GM12878 (cell line): Measurements from ENCODE around the gene KRT73. TPM values are rescaled to one million over a fixed set of nuclear protein-coding genes. Genes with fewer than 3 reads are reported as not detected.

Source experiments
- ATAC-seq: fragments of 200-7000 bp; cut with Tn5 transposase; 3 replicates; pipeline ENCODE4 v1.9.1; 2020; ENCODE audit warnings: mild to moderate bottlenecking, moderate library complexity
- BruUV-seq: library from RNA; stranded (reverse); fragments of 400-500 nt; replicated peaks from 2 replicates; lab custom pipeline; 2021; lab: Mats Ljungman, UMichigan
- CTCF ChIA-PET: fragments of 300-600 bp; sonication (Branson Sonifier 250); formaldehyde crosslinking; extraction: SDS; loops from one replicate; lab custom pipeline; 2021; ENCODE audit warnings: inconsistent platforms; lab: Yijun Ruan, JAX
- POLR2A ChIA-PET: fragments of 350-600 bp; formaldehyde crosslinking; extraction: SDS; loops from one replicate; lab custom pipeline; 2021; ENCODE audit warnings: inconsistent platforms; lab: Charles Lee
- RAD21 ChIA-PET: fragments of 300-600 bp; sonication (Branson Sonifier 250); formaldehyde crosslinking; loops from one replicate; lab custom pipeline; 2023; ENCODE audit warnings: antibody characterized with exemption; ENCODE audit not compliant: unreplicated experiment; lab: Charles Lee
- SMC1A ChIA-PET: fragments of 300-600 bp; sonication (Branson Sonifier 250); formaldehyde crosslinking; loops from one replicate; lab custom pipeline; 2023; ENCODE audit not compliant: unreplicated experiment, uncharacterized antibody; lab: Charles Lee
- DNase-seq: peaks from one replicate; pipeline ENCODE4 v3.0.0-alpha.2; 2011; ENCODE audit warnings: low read depth, low spot score
- FAIRE-seq: peaks from 3 replicates; lab custom pipeline; 2011; peaks lifted over from hg19 to GRCh38; lab: Jason Lieb, UNC
- H2AFZ ChIP-seq: 2 replicates; pipeline ENCODE4 v1.6.0; 2011; ENCODE audit warnings: low read depth, low read length, control low read depth; ENCODE audit not compliant: control insufficient read depth
- H3K27ac ChIP-seq: 2 replicates; pipeline ENCODE4 v1.5.1; 2011; ENCODE audit warnings: control low read depth; ENCODE audit not compliant: control insufficient read depth, insufficient read depth
- H3K27me3 ChIP-seq, 2 experiments: replicated peaks in 1 of 2; 2 replicates each; pipeline versions ENCODE4 v1.6.0 to v1.6.1; 2011; ENCODE audit warnings: low read length in 1 of 2; ENCODE audit not compliant: control insufficient read depth in 2 of 2, insufficient read depth in 2 of 2
- H3K36me3 ChIP-seq, 2 experiments: 2 replicates each; pipeline ENCODE4 v1.5.1; 2011; ENCODE audit warnings: low read length in 1 of 2; ENCODE audit not compliant: control insufficient read depth in 2 of 2, insufficient read depth in 2 of 2
- H3K4me1 ChIP-seq: 2 replicates; pipeline ENCODE4 v1.6.1; 2011; ENCODE audit warnings: mild to moderate bottlenecking, low read length, moderate library complexity, mixed read lengths; ENCODE audit not compliant: control insufficient read depth, insufficient read depth
- H3K4me2 ChIP-seq: 2 replicates; pipeline ENCODE4 v1.6.0; 2011; ENCODE audit warnings: control low read depth; ENCODE audit not compliant: control insufficient read depth, insufficient read depth
- H3K4me3 ChIP-seq: fragments of 200-600 bp; sonication (generic); 2 replicates; pipeline ENCODE4 v1.5.1; 2016
- H3K79me2 ChIP-seq: 2 replicates; pipeline ENCODE4 v1.6.0; 2011; ENCODE audit warnings: low read length; ENCODE audit not compliant: control insufficient read depth, insufficient read depth
- H3K9ac ChIP-seq: 2 replicates; pipeline ENCODE4 v1.8.0; 2011; ENCODE audit warnings: low read length, control low read depth, mixed read lengths; ENCODE audit not compliant: control insufficient read depth, insufficient read depth
- H3K9me3 ChIP-seq: replicated peaks from 3 replicates; pipeline ENCODE4 v1.5.1; 2011; ENCODE audit warnings: mild to moderate bottlenecking, low read length; ENCODE audit not compliant: control insufficient read depth, insufficient read depth
- H4K20me1 ChIP-seq: 2 replicates; pipeline ENCODE4 v1.6.0; 2011; ENCODE audit not compliant: control insufficient read depth, insufficient read depth
- CHD4 ChIP-seq: fragments of 200-600 bp; sonication (generic); IDR thresholded peaks from 2 replicates; pipeline ENCODE4 v1.6.1; 2016; ENCODE audit warnings: mild to moderate bottlenecking
- FOXK2 ChIP-seq: fragments of 450-650 bp; IDR thresholded peaks from 2 replicates; pipeline ENCODE4 v1.6.1; 2017; ENCODE audit warnings: mild to moderate bottlenecking, moderate library complexity
- MTA2 ChIP-seq: fragments of 450-650 bp; IDR thresholded peaks from 2 replicates; pipeline ENCODE4 v1.6.1; 2016; ENCODE audit warnings: low read depth, mild to moderate bottlenecking, moderate library complexity
- NFYA ChIP-seq: IDR thresholded peaks from 2 replicates; pipeline ENCODE4 v1.6.1; 2011; ENCODE audit warnings: low read depth, mild to moderate bottlenecking, low read length, improper control_type of control experiment, borderline replicate concordance
- NFYB ChIP-seq: IDR thresholded peaks from 2 replicates; pipeline ENCODE4 v1.6.1; 2011; ENCODE audit warnings: low read depth, mild to moderate bottlenecking, low read length, improper control_type of control experiment, moderate library complexity; ENCODE audit not compliant: insufficient read depth
- YY1 ChIP-seq: IDR thresholded peaks from 2 replicates; pipeline ENCODE4 v1.6.1; 2011; ENCODE audit warnings: low read depth, mild to moderate bottlenecking, low read length
- ZZZ3 ChIP-seq: IDR thresholded peaks from 2 replicates; pipeline ENCODE4 v1.6.1; 2011; ENCODE audit warnings: low read depth; ENCODE audit not compliant: control insufficient read depth, insufficient read length
- WGBS: methylation state at CpG from one replicate; pipeline ENCODE4 v1.1.6; 2016; ENCODE audit warnings: low lambda C conversion rate; ENCODE audit not compliant: insufficient replicate concordance, insufficient coverage; ENCODE audit errors: missing lambda C conversion rate; 5-methylcytosine and 5-hydroxymethylcytosine counted together
- in situ Hi-C: fragments of 300-500 bp; cut with MboI; formaldehyde crosslinking; loops from 9 replicates; pipeline ENCODE4 v1.14.3; 2018; ENCODE audit warnings: mixed read lengths
- intact Hi-C: fragments of 100-400 bp; cut with micrococcal nuclease; formaldehyde crosslinking; loops from one replicate; pipeline ENCODE4 v1.14.2; 2022; ENCODE audit not compliant: unreplicated experiment
- polyA plus RNA-seq, 11 experiments: library from polyadenylated mRNA; depleted of rRNA in 4 of 11; unstranded in 6 of 11; stranded (reverse) in 5 of 11; fragments of >200 nt; fragmentation: Nextera tagmentation in 4 of 11; fragmentation: Illumina TruSeq in 1 of 11; extraction: Ambion mirVana in 4 of 11; extraction: Trizol in 1 of 11; gene quantifications; 1 replicate in 1 of 11; 2 replicates in 10 of 11; pipeline versions ENCODE4 v1.2.1 to v1.2.3, GENCODE V29; 2011 to 2016; ENCODE audit warnings: inconsistent platforms in 2 of 11, missing spikeins in 2 of 11, low read depth in 1 of 11
- total RNA-seq, 4 experiments: library from RNA; depleted of rRNA in 3 of 4; stranded (reverse); fragments of >200 nt in 3 of 4; fragmentation: Illumina TruSeq in 1 of 4; extraction: Trizol in 1 of 4; gene quantifications; 2 replicates each; pipeline versions ENCODE4 v1.2.1 to v1.2.3, GENCODE V29; 2013 to 2021
- TF ChIP-seq, protein P1 (sequence below): fragments of 450-650 bp; IDR thresholded peaks from 2 replicates; pipeline ENCODE4 v1.6.1; 2017; ENCODE audit warnings: mild to moderate bottlenecking
- TF ChIP-seq, protein P2 (sequence below): fragments of 450-650 bp; formaldehyde crosslinking; IDR thresholded peaks from 2 replicates; pipeline ENCODE4 v1.4.0; 2020; ENCODE audit warnings: mild to moderate bottlenecking, moderate library complexity

The KRT73 gene
- total and polyA plus RNA-seq, 10 of the 15 experiments (the other 5 are each of a cell fraction or from before 2014, with no cell fraction given), result not detected

- peaks cover 0 to 3% of the 10 kb centered on the region in 2 experiments; a peak in 3 of 4 replicates for H3K27me3 ChIP-seq
- ChIA-PET SMC1A (no interaction called here), RAD21 (no interaction called here), CTCF (no interaction called here), POLR2A (no interaction called here)
- H3K4me1 ChIP-seq, result no peaks in the 10 kb centered on the region
- WGBS, result 19% methylated on average over 10 of the region's 10 CpGs
- in situ Hi-C loops, result no loop called here
- H3K4me2 ChIP-seq, result no peak overlapping the region
- no peak for ATAC-seq
- no peaks in the 10 kb centered on the region for H3K36me3 ChIP-seq
- H2AFZ ChIP-seq, result no peak overlapping the region
- no peak for DNase-seq
- no peak overlapping the region for H3K9ac ChIP-seq
- no peak overlapping the region for H3K4me3 ChIP-seq
- no peaks in the 10 kb centered on the region for H3K9me3 ChIP-seq
- no peak overlapping the region for H3K27ac ChIP-seq
- no peak for FAIRE-seq
- BruUV-seq, result no TSS peak
- H4K20me1 ChIP-seq, result no peaks in the 10 kb centered on the region
- TF ChIP-seq ZZZ3 (no peak), CHD4 (no peak), FOXK2 (no peak), MTA2 (no peak), YY1 (no peak), NFYB (no peak), NFYA (no peak)
- TF ChIP-seq, protein P1, sequence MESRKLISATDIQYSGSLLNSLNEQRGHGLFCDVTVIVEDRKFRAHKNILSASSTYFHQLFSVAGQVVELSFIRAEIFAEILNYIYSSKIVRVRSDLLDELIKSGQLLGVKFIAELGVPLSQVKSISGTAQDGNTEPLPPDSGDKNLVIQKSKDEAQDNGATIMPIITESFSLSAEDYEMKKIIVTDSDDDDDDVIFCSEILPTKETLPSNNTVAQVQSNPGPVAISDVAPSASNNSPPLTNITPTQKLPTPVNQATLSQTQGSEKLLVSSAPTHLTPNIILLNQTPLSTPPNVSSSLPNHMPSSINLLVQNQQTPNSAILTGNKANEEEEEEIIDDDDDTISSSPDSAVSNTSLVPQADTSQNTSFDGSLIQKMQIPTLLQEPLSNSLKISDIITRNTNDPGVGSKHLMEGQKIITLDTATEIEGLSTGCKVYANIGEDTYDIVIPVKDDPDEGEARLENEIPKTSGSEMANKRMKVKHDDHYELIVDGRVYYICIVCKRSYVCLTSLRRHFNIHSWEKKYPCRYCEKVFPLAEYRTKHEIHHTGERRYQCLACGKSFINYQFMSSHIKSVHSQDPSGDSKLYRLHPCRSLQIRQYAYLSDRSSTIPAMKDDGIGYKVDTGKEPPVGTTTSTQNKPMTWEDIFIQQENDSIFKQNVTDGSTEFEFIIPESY, result no peak
- TF ChIP-seq, protein P2, sequence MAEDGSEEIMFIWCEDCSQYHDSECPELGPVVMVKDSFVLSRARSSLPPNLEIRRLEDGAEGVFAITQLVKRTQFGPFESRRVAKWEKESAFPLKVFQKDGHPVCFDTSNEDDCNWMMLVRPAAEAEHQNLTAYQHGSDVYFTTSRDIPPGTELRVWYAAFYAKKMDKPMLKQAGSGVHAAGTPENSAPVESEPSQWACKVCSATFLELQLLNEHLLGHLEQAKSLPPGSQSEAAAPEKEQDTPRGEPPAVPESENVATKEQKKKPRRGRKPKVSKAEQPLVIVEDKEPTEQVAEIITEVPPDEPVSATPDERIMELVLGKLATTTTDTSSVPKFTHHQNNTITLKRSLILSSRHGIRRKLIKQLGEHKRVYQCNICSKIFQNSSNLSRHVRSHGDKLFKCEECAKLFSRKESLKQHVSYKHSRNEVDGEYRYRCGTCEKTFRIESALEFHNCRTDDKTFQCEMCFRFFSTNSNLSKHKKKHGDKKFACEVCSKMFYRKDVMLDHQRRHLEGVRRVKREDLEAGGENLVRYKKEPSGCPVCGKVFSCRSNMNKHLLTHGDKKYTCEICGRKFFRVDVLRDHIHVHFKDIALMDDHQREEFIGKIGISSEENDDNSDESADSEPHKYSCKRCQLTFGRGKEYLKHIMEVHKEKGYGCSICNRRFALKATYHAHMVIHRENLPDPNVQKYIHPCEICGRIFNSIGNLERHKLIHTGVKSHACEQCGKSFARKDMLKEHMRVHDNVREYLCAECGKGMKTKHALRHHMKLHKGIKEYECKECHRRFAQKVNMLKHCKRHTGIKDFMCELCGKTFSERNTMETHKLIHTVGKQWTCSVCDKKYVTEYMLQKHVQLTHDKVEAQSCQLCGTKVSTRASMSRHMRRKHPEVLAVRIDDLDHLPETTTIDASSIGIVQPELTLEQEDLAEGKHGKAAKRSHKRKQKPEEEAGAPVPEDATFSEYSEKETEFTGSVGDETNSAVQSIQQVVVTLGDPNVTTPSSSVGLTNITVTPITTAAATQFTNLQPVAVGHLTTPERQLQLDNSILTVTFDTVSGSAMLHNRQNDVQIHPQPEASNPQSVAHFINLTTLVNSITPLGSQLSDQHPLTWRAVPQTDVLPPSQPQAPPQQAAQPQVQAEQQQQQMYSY (CRISPR knock-in tag), result no peak
- intact Hi-C loops, result no loop called here
- H3K79me2 ChIP-seq, result no peaks in the 10 kb centered on the region
These were observed 3.8 kb downstream of the KRT73 start for GRCh38 chr12:52614381-52615207.
